ENCODE data around the gene COL23A1. TPM values are rescaled to one million over a fixed set of nuclear protein-coding genes. Genes with fewer than 3 reads are reported as not detected.

COL23A1 gene
- total and polyA plus RNA-seq, 4 donors, result 0.36 to 1.5 (median 1.1) TPM; not detected in 1

DNA sequence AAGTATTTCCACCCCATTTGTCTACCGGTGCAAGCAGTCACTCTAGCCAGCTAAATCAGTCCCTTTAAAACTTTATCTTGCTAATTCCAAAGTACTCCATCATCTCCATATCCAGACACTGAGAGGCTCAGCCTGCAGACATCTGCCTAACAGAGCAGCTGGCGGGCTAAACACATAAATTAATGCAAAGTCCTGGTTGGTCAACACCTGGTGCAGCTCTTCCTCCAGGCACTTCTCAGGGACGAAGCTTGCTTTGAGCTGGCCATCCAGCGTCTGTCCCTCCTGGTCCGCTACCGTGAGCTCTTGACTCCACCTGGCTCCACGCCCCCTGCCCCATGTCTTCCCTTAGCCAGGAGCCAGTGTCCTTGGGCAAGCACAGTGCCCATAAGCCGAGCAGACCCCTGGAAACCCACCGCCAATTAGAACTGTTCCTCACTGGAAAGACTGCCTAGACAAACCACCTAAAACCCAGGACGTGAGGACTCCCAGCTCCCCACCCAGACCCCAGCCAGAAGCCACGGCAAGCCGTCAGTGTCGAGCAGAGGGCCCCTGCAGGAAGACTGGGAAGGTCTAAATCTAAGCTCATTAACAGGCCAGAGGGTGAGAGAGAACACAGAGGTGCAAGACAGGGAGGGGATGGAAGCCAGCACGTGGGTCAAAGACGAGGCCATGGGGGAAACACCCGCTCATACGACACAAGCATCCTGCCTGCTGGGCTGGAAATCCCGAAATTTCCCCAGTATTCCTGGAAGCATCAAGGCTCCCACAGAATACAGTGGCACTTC, 120.0 kb downstream of the COL23A1 start:
- H3K4me3 ChIP-seq (ENCODE audit: low read length in 2 of 2), result no peak overlapping the region
- H3K36me3 ChIP-seq (ENCODE audit: control insufficient read depth in 1 of 2, insufficient read depth in 2 of 2, low read length in 1 of 2), result no peaks in the 10 kb centered on the region
- no peak overlapping the region for H3K27ac ChIP-seq (ENCODE audit: low read depth in 1 of 2, low read length in 2 of 2)
- no peak for ATAC-seq (ENCODE audit: low FRiP score)
- no peaks in the 10 kb centered on the region for H3K9me3 ChIP-seq (ENCODE audit: control insufficient read depth, low read length)
- WGBS, 2 donors, result 88 to 92% methylated on average over 18 of the region's 18 CpGs
- peak in 1 of 2 donors; percentile 44 for DNase-seq
- H3K27me3 ChIP-seq (ENCODE audit: control insufficient read depth in 1 of 2, insufficient read depth in 2 of 2, low read length in 1 of 2), result no peaks in the 10 kb centered on the region
- intact Hi-C loops (cut with DNase I), result loop anchor here in 1 of 2 donors (10.0 kb wide), 1 partner anchor 115 kb away; no protein-coding TSS in a partner anchor
- H3K4me1 ChIP-seq (ENCODE audit: control insufficient read depth in 1 of 2, insufficient read depth in 2 of 2, low read length in 2 of 2), result no peaks in the 10 kb centered on the region

DNA sequence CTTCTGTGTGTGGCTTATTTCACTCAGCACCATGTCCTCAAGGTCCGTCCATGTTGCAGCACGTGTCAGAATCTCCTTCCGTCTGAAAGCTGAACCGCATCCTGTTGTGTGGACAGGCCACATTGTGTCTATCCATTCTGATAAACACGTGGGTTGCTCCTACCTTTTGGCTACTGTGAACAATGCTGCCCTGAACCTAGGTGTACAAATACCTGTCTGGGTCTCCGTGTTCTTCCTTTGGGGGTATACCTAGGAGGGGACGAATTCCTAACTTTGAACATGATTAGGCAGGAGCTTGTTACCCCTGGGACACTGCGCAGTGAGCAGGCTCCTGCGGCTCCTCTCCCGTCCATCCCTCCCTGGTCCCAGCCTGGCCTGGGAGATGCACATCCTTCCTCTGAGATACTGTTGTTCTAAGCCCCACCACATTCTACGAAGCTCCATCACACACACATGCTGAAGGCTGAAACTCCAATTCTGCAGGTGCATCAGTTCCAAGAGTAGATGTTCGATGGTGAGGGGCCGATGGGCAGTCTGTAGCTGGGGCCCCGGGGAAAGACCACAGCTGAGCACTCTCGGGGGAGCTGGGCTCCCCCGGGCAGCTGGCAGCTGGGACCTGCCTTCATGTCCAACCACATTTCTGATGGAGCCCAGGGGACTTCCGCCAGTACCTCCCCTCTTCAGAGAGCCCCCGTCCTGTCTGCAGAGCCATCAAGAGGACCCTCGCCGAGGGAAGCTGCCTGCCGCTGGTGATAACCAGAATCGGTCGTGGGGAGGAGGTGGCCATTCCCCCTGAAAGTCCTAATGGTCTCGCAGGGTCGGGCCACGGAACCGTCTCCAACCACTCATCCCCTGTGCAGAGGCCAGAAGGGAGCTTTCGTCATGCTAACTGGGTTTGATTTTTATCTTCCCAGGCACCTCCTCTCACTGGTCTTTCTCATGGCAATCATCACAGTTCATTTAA, 120.9 kb downstream of the COL23A1 start:
- no peak for ATAC-seq (ENCODE audit: low FRiP score)
- WGBS, 2 donors, result 90 to 91% methylated on average over 28 of the region's 28 CpGs
- intact Hi-C loops (cut with DNase I), result loop anchor here in 1 of 2 donors (10.0 kb wide), 1 partner anchor 116 kb away; no protein-coding TSS in a partner anchor
- DNase-seq, result peak in 1 of 2 donors; percentile 59
- Histone ChIP-seq H3K4me1 (ENCODE audit: control insufficient read depth in 1 of 2, insufficient read depth in 2 of 2, low read length in 2 of 2) (no peaks in the 10 kb centered on the region), H3K27me3 (ENCODE audit: control insufficient read depth in 1 of 2, insufficient read depth in 2 of 2, low read length in 1 of 2) (no peaks in the 10 kb centered on the region), H3K4me3 (ENCODE audit: low read length in 2 of 2) (no peak overlapping the region), H3K27ac (ENCODE audit: low read depth in 1 of 2, low read length in 2 of 2) (no peak overlapping the region), H3K36me3 (ENCODE audit: control insufficient read depth in 1 of 2, insufficient read depth in 2 of 2, low read length in 1 of 2) (no peaks in the 10 kb centered on the region), H3K9me3 (ENCODE audit: control insufficient read depth, low read length) (no peaks in the 10 kb centered on the region)

GRCh38 chr5:178468196-178468685, 122.0 kb downstream of the COL23A1 start:
- Histone ChIP-seq H3K27ac (ENCODE audit: low read depth in 1 of 2, low read length in 2 of 2) (no peak overlapping the region), H3K4me3 (ENCODE audit: low read length in 2 of 2) (no peak overlapping the region), H3K36me3 (ENCODE audit: control insufficient read depth in 1 of 2, insufficient read depth in 2 of 2, low read length in 1 of 2) (no peaks in the 10 kb centered on the region), H3K9me3 (ENCODE audit: control insufficient read depth, low read length) (no peaks in the 10 kb centered on the region), H3K27me3 (ENCODE audit: control insufficient read depth in 1 of 2, insufficient read depth in 2 of 2, low read length in 1 of 2) (no peaks in the 10 kb centered on the region), H3K4me1 (ENCODE audit: control insufficient read depth in 1 of 2, insufficient read depth in 2 of 2, low read length in 2 of 2) (no peaks in the 10 kb centered on the region)
- ATAC-seq (ENCODE audit: low FRiP score) (no peak), DNase-seq (peak in 1 of 2 donors; percentile 61)
- WGBS, 2 donors, result 83% methylated on average over 18 of the region's 18 CpGs
- intact Hi-C loops (cut with DNase I), result loop anchor here in 1 of 2 donors (10.0 kb wide), 1 partner anchor 117 kb away; no protein-coding TSS in a partner anchor

GRCh38 chr5:178467568-178468195, 122.5 kb downstream of the COL23A1 start:
- WGBS, 2 donors, result 30% methylated on average over 19 of the region's 19 CpGs
- DNase-seq, result peak; percentile 74 to 78

DNA sequence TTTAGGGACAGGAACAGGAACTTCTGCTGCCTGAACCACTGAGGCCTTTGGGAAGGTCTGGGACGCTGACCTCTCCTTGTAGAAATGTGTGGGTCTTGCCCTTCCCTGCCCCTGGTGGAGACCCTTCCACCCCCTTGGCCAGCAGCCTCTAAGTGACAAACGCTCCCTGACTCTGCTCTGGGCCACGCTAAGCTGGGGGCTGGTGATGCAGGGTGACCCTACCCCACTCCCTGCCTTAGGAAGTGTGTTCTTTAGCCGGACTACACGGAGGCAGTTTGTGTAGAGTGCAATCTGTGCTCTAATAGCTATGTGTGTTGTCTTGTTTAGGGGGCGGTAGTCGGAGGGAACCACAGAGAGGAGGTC, 123.0 kb downstream of the COL23A1 start:
- WGBS, 2 donors, result 49 to 55% methylated on average over 7 of the region's 7 CpGs
- Histone ChIP-seq H3K27me3 (ENCODE audit: control insufficient read depth in 1 of 2, insufficient read depth in 2 of 2, low read length in 1 of 2) (no peaks in the 10 kb centered on the region), H3K4me3 (ENCODE audit: low read length in 2 of 2) (no peak overlapping the region), H3K36me3 (ENCODE audit: control insufficient read depth in 1 of 2, insufficient read depth in 2 of 2, low read length in 1 of 2) (no peaks in the 10 kb centered on the region), H3K27ac (ENCODE audit: low read depth in 1 of 2, low read length in 2 of 2) (no peak overlapping the region), H3K4me1 (ENCODE audit: control insufficient read depth in 1 of 2, insufficient read depth in 2 of 2, low read length in 2 of 2) (no peaks in the 10 kb centered on the region), H3K9me3 (ENCODE audit: control insufficient read depth, low read length) (no peaks in the 10 kb centered on the region)
- DNase-seq (no peak), ATAC-seq (ENCODE audit: low FRiP score) (peak; percentile 27)
- intact Hi-C loops (cut with DNase I), result loop anchor here in 1 of 2 donors (10.0 kb wide), 1 partner anchor 118 kb away; no protein-coding TSS in a partner anchor

More at GRCh38 chr5:178467568-178468195, 122.5 kb downstream of the COL23A1 start:
- Histone ChIP-seq H3K9me3 (ENCODE audit: control insufficient read depth, low read length) (no peaks in the 10 kb centered on the region), H3K27ac (ENCODE audit: low read depth in 1 of 2, low read length in 2 of 2) (no peak overlapping the region), H3K4me1 (ENCODE audit: control insufficient read depth in 1 of 2, insufficient read depth in 2 of 2, low read length in 2 of 2) (no peaks in the 10 kb centered on the region), H3K27me3 (ENCODE audit: control insufficient read depth in 1 of 2, insufficient read depth in 2 of 2, low read length in 1 of 2) (no peaks in the 10 kb centered on the region), H3K4me3 (ENCODE audit: low read length in 2 of 2) (no peak overlapping the region), H3K36me3 (ENCODE audit: control insufficient read depth in 1 of 2, insufficient read depth in 2 of 2, low read length in 1 of 2) (no peaks in the 10 kb centered on the region)
- ATAC-seq (ENCODE audit: low FRiP score), result peak; percentile 58
- intact Hi-C loops (cut with DNase I), result loop anchor here in 1 of 2 donors (10.0 kb wide), 1 partner anchor 117 kb away; no protein-coding TSS in a partner anchor

DNA sequence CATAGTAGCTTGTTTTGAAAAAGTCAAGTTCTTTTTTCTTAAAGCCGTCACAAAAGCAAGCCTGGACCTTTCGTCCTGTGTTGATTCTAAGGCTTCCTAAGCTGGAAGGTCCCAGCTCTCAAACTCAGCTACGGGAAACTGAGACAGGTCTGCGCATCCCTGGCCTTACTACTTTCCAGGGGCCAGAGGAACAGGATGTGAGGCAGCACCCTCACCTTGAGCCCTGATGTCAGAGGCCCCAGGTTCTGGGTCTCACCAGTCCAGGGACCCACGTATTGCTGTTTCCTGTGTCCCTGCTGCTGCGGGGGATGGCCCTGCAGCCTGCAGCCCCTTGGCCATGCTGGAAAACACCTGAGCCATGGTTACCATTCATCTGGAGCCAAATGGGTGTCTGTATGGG, 123.9 kb downstream of the COL23A1 start:
- no peaks in the 10 kb centered on the region for H3K27me3 ChIP-seq (ENCODE audit: control insufficient read depth in 1 of 2, insufficient read depth in 2 of 2, low read length in 1 of 2)
- H3K4me3 ChIP-seq (ENCODE audit: low read length in 2 of 2), result no peak overlapping the region
- no peaks in the 10 kb centered on the region for H3K36me3 ChIP-seq (ENCODE audit: control insufficient read depth in 1 of 2, insufficient read depth in 2 of 2, low read length in 1 of 2)
- ATAC-seq (ENCODE audit: low FRiP score) (no peak), DNase-seq (peak in 1 of 2 donors; percentile 49)
- no peaks in the 10 kb centered on the region for H3K4me1 ChIP-seq (ENCODE audit: control insufficient read depth in 1 of 2, insufficient read depth in 2 of 2, low read length in 2 of 2)
- intact Hi-C loops (cut with DNase I), result loop anchor here in 1 of 2 donors (10.0 kb wide), 1 partner anchor 118 kb away; no protein-coding TSS in a partner anchor
- 96 to 98% methylated on average over 6 of the region's 6 CpGs for WGBS, 2 donors
- H3K9me3 ChIP-seq (ENCODE audit: control insufficient read depth, low read length), result no peaks in the 10 kb centered on the region
- H3K27ac ChIP-seq (ENCODE audit: low read depth in 1 of 2, low read length in 2 of 2), result no peak overlapping the region

GRCh38 chr5:178465861-178466288, 124.3 kb downstream of the COL23A1 start:
- Histone ChIP-seq H3K36me3 (ENCODE audit: control insufficient read depth in 1 of 2, insufficient read depth in 2 of 2, low read length in 1 of 2) (no peaks in the 10 kb centered on the region), H3K27ac (ENCODE audit: low read depth in 1 of 2, low read length in 2 of 2) (no peak overlapping the region), H3K27me3 (ENCODE audit: control insufficient read depth in 1 of 2, insufficient read depth in 2 of 2, low read length in 1 of 2) (no peaks in the 10 kb centered on the region), H3K9me3 (ENCODE audit: control insufficient read depth, low read length) (no peaks in the 10 kb centered on the region), H3K4me1 (ENCODE audit: control insufficient read depth in 1 of 2, insufficient read depth in 2 of 2, low read length in 2 of 2) (no peaks in the 10 kb centered on the region), H3K4me3 (ENCODE audit: low read length in 2 of 2) (no peak overlapping the region)
- DNase-seq (no peak), ATAC-seq (ENCODE audit: low FRiP score) (no peak)
- intact Hi-C loops (cut with DNase I), result loop anchor here in 1 of 2 donors (10.0 kb wide), 1 partner anchor 119 kb away; no protein-coding TSS in a partner anchor
- WGBS, 2 donors, result 92 to 93% methylated on average over 16 of the region's 16 CpGs
